HL-60 (cell line): ENCODE data around the gene CLDN15.

Experiments
- POLR2AphosphoS5 ChIP-seq: IDR thresholded peaks from 2 replicates; pipeline ENCODE4 v1.6.1; 2012; ENCODE audit warnings: low read depth
- TF ChIP-seq, protein P1 (sequence below): IDR thresholded peaks from one replicate; pipeline ENCODE4 v1.5.1; 2011; ENCODE audit warnings: low read length, control low read depth, inconsistent platforms; ENCODE audit not compliant: insufficient read depth

DNA sequence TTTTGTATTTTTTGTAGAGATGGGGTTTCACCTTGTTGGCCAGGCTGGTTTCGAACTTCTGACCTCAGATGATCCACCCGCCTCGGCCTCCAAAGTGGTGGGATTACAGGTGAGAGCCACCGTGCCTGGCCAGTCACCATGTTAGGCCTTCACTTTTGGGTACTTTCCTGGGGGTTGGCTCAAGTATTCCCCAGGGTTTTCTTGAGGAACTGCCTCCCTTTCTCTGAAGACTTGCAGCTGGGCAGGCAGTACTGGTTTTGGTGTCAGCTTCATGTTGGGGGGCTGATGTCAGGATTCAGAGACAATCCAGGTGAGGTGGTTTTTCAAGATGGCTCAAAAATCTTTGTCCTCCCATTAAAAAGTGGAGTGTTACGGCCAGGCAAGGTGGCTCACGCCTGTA lies 12.0 kb downstream of the CLDN15 start:
- TF ChIP-seq, protein P1, sequence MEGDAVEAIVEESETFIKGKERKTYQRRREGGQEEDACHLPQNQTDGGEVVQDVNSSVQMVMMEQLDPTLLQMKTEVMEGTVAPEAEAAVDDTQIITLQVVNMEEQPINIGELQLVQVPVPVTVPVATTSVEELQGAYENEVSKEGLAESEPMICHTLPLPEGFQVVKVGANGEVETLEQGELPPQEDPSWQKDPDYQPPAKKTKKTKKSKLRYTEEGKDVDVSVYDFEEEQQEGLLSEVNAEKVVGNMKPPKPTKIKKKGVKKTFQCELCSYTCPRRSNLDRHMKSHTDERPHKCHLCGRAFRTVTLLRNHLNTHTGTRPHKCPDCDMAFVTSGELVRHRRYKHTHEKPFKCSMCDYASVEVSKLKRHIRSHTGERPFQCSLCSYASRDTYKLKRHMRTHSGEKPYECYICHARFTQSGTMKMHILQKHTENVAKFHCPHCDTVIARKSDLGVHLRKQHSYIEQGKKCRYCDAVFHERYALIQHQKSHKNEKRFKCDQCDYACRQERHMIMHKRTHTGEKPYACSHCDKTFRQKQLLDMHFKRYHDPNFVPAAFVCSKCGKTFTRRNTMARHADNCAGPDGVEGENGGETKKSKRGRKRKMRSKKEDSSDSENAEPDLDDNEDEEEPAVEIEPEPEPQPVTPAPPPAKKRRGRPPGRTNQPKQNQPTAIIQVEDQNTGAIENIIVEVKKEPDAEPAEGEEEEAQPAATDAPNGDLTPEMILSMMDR, result no peak
- TF ChIP-seq POLR2AphosphoS5, result no peak
